Measurements from ENCODE around the gene CCDC187. TPM values are rescaled to one million over a fixed set of nuclear protein-coding genes. Genes with fewer than 3 reads are reported as not detected.
A peak's percentile ranks its signal among the peaks of the same experiment; 100 is the strongest.
"Not testable (repeated sequence)": the region's sequence is repeated elsewhere in the genome, so short reads cannot be mapped to it uniquely, and the experiment has no call there.

The CCDC187 gene
- total and polyA plus RNA-seq, 12 donors, result 0.02 to 0.07 (median 0.03) TPM; not detected in 8

DNA sequence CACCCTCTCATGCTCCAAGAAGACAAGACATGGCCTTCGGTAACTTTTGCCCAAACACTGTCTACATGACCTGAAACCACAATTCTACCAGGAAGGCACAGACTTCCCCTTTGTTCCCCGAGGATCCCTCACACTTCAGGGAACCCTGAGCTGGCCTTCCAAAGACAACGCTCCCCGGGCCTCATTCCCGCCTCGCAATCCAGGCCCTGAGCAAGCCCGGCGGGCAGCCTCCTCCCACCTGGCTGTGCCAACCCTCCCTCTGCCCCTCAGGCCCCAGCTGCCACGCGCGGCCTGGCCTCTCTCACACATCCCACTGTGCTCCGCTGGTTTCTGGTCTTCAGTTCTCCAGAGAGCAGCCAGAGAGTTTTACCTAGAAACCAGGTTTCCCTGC is 65.6 kb downstream of the CCDC187 start:
- DNase-seq (no peak), ATAC-seq (no peak)
- H3K36me3 ChIP-seq, result peaks cover 0 to 19% (median 0%) of the 10 kb centered on the region in 9 donors
- no peaks in the 10 kb centered on the region for H3K27me3 ChIP-seq
- no peaks in the 10 kb centered on the region for H3K9me3 ChIP-seq
- peak overlapping the region in 4 of 10 donors; percentile 68 to 82 (median 80) for H3K27ac ChIP-seq
- intact Hi-C loops (cut with DNase I), result no loop called here
- H3K4me1 ChIP-seq, result peaks cover 4 to 57% (median 34%) of the 10 kb centered on the region in 9 donors
- TF ChIP-seq, protein P1, sequence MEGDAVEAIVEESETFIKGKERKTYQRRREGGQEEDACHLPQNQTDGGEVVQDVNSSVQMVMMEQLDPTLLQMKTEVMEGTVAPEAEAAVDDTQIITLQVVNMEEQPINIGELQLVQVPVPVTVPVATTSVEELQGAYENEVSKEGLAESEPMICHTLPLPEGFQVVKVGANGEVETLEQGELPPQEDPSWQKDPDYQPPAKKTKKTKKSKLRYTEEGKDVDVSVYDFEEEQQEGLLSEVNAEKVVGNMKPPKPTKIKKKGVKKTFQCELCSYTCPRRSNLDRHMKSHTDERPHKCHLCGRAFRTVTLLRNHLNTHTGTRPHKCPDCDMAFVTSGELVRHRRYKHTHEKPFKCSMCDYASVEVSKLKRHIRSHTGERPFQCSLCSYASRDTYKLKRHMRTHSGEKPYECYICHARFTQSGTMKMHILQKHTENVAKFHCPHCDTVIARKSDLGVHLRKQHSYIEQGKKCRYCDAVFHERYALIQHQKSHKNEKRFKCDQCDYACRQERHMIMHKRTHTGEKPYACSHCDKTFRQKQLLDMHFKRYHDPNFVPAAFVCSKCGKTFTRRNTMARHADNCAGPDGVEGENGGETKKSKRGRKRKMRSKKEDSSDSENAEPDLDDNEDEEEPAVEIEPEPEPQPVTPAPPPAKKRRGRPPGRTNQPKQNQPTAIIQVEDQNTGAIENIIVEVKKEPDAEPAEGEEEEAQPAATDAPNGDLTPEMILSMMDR (IDR thresholded peaks at IDR 0.05), result no peak
- H3K4me3 ChIP-seq, result no peak overlapping the region
- WGBS, 2 donors, result 78% methylated on average over 12 of the region's 12 CpGs

- Histone ChIP-seq H3K27ac (no peak overlapping the region), H3K9me3 (no peaks in the 10 kb centered on the region), H3K4me1 (peaks cover 4 to 51% (median 30%) of the 10 kb centered on the region in 9 donors), H3K27me3 (no peaks in the 10 kb centered on the region), H3K36me3 (peaks cover 0 to 19% (median 0%) of the 10 kb centered on the region in 9 donors), H3K4me3 (no peak overlapping the region)
- intact Hi-C loops (cut with DNase I), result no loop called here
- no peak for ATAC-seq
- 93% methylated on average over 32 of the region's 32 CpGs for WGBS, 2 donors
- TF ChIP-seq, protein P1 (IDR thresholded peaks at IDR 0.05), result no peak
- DNase-seq, result no peak
Observed at GRCh38 chr9:136237486-136238341, 66.2 kb downstream of the CCDC187 start.

GRCh38 chr9:136236471-136237410 is 67.2 kb downstream of the CCDC187 start:
- H3K4me1 ChIP-seq, result peaks cover 4 to 46% (median 34%) of the 10 kb centered on the region in 9 donors
- H3K27ac ChIP-seq; DNase-seq; H3K9me3 ChIP-seq; H3K27me3 ChIP-seq; intact Hi-C loops (cut with DNase I); ATAC-seq; H3K4me3 ChIP-seq: not testable (repeated sequence)
- WGBS, 2 donors, result 95 to 98% methylated on average over 40 to 43 of the region's 43 CpGs
- H3K36me3 ChIP-seq, result peaks cover 0 to 19% (median 0%) of the 10 kb centered on the region in 9 donors

GRCh38 chr9:136235709-136236455 is 68.0 kb downstream of the CCDC187 start:
- no peak for DNase-seq

More at GRCh38 chr9:136235709-136236455, 68.0 kb downstream of the CCDC187 start:
- Histone ChIP-seq H3K4me3 (no peak overlapping the region), H3K27ac (no peak overlapping the region), H3K9me3 (no peaks in the 10 kb centered on the region), H3K27me3 (no peaks in the 10 kb centered on the region), H3K36me3 (peaks cover 0 to 21% (median 0%) of the 10 kb centered on the region in 9 donors), H3K4me1 (peaks cover 4 to 39% (median 30%) of the 10 kb centered on the region in 9 donors)
- TF ChIP-seq, protein P1 (IDR thresholded peaks at IDR 0.05), result no peak
- WGBS, 2 donors, result 93 to 95% methylated on average over 27 of the region's 27 CpGs
- intact Hi-C loops (cut with DNase I), result no loop called here
- ATAC-seq, result no peak

All from heart right ventricle (tissue), 16 donors.